ENCODE data around the gene CSRP2.

Gene CSRP2

DNA sequence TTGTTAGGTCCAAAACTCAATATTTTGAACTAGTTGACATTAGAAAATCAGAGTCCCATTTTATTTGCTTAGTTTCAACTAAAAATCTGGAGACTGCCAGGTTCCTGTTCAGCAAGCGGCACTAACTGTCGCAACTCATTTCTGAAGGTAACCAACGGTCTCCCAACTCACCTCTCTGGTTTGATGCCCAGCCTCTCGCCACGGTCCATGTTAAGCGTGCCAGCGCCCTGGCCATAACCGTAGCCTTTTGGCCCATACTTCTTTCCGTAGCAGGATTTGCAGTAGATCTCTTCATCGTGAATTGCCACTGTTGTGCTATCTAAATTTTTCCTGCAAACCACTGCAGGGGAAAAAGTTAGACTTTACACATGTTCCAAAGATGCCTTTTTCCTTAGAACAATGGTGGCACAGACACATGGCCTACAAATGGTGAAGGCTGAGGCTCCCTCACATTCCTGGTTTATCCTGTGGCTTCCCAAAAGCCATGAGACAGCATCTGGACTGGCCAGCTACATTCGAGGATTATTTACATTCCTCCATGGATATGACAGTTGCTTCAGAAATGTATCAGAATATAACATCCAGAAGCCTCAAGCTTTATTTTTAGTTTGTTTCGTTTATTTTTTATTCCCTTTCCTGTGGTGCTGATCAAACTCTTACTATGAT is 15.7 kb downstream of the CSRP2 start:
- DNase-seq (ENCODE audit: low spot score) = peak; percentile 74

DNA sequence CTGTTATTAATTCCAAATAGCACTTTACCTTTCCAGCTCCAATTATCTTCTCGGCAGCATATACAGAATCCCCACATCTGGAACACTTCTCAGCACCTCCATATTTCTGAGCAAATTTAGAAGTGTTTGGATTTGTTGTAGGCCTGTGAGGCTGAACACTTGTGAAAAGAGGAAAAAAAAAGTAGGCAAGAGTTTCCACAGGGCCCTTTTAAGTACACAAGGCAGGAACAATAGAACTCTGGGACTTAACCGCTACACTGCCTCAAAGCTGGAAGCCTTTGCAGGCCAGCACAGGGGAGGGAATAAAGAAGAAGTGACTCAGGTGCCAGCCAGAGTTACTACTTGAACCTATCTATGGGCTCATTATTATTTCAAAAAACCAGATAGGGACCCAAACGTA is 18.6 kb downstream of the CSRP2 start:
- no peak for DNase-seq (ENCODE audit: low spot score)

GRCh38 chr12:76859611-76860010 is 19.2 kb downstream of the CSRP2 start:
- DNase-seq (ENCODE audit: low spot score) = no peak

DNA sequence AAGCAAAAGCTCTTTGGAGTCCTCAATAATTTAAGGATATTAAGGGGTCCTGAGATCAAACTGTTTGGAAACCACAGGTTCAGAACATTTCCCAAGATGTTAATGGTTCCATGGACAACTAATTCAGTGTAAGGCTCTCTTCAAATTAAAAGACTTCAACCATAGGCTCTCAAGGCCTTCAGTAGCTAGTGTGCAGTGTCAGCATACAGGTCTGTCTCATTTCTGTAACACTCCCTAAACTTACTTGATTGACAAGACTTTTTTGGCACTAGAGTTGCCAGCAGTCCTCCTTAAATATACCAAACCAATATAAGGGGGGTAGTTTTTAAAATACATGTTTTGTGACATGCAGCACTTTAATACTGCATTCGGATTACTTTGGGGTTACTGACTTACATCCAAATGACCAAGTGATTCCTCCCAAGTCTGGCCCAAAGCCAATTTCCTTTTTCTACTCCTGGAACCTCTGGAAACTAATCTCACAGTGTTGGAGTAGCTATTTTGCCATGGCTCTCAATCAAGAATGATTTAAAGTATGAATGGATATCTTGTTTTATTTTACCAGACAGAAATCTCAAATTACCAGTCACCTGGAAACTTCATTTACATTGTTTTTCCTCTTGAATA is 22.7 kb downstream of the CSRP2 start:
- DNase-seq (ENCODE audit: low spot score) = no peak

DNA sequence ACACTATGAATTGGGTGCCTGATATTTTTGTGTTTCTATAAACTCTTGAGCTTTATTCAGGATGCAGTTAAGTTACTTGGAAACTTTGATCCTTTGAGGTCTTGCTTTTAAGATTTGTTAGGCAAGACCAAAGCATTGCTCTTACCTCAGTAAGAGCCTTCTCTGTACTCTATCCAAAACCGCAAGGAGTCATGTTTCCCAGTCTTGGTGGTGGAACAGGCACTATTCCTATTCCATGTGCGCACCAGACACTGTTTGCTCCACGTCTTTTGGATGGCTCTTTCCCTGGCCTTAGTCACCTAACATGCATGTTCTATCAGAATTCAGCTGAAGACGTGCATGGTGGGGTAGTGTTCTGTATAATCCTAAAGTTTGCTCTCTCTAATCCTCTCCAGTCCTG is 23.5 kb downstream of the CSRP2 start:
- DNase-seq (ENCODE audit: low spot score) = no peak

DNA sequence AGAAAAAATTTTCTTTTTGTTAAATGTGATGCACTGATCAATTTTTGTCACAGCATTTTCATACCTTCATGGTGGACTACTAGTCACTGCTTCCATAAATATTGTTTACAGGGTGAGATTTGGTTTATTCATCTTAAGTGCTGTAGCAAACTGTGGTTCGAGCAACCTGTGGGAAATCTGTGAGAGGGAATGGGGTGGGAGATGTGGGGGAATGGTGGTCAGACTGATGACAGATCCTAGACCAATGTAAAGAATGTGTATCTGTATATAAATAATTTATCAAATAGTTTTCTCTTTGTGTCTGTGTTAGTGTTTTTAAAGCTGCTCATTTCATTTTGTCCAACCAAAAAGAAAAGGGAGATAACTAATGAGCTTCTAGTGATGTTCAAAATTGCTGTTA is 26.7 kb downstream of the CSRP2 start:
- DNase-seq (ENCODE audit: low spot score) = no peak

DNA sequence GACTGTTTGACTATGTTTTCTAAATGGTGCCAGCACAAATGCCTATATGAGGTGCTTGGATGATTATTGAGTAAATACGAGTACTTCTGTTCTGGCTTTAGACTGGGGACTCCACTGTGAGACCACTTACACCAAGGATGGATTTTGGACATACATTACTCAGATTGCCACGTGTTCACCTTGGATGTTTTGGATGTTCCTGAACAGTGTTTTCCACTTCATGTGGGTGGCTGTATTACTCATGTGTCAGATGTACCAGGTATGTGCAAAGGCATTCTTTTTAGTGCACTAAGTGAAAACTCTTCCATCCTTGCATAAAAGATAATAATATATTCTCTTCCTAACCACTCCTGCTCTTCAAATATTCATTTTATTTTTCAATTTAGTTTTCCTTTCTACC is 30.7 kb downstream of the CSRP2 start:
- DNase-seq (ENCODE audit: low spot score) = no peak

DNA sequence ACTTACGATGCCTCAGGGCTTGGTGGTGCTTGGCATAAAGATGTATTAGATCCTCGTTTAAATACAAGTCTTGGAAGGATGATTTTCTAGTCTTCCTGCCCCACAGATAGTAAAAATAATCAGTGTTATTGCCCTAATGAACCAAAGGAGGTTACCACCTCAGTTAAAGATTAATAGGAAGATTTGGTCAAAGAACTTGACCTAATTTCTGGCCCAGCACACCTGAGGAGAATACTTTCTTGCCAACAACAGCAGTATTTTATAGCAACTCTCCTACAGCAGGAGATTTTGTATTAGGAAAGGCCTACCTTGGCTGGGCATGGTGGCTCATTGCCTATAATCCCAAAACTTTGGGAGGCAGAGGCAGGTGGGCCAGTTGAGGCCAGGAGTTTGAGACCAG is 31.6 kb downstream of the CSRP2 start:
- no peak for DNase-seq (ENCODE audit: low spot score)

DNA sequence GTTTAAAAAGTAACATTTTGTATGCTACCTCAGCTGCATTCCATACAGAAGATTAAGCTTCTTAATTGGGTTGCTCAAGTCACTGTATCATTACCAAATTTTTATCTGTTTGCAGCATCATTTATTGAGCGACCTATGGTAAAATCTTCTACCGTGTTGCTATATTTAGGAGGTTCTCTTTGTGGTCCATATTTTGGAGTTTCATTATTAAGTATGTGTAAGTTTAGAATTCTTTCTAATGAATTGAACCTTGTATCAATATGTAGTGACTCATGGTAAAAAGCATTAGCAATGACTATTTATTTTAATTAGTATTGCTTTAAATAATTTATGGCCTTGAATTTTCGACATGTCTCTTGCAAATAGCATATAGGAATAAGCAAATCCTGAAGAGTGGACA is 42.2 kb downstream of the CSRP2 start:
- no peak for DNase-seq (ENCODE audit: low spot score)

DNA sequence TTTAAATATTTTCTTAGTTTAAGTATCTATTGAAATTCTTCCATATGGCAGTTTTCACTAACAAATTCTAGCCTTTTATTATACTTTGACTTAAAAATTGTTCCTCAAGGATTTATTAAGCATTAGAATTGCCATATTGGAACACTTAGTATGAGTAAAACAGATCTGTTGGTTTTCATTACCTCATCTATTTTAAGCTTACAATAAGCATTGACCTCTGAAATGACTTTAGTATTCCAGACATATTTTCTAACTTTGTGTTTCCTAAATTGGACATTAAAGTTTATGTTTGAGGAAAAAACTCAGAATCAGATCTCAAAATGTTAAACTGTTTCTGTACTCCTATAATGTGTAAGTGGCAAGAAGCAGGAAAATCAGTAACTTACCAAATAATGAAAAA is 48.4 kb downstream of the CSRP2 start:
- DNase-seq (ENCODE audit: low spot score) = no peak

DNA sequence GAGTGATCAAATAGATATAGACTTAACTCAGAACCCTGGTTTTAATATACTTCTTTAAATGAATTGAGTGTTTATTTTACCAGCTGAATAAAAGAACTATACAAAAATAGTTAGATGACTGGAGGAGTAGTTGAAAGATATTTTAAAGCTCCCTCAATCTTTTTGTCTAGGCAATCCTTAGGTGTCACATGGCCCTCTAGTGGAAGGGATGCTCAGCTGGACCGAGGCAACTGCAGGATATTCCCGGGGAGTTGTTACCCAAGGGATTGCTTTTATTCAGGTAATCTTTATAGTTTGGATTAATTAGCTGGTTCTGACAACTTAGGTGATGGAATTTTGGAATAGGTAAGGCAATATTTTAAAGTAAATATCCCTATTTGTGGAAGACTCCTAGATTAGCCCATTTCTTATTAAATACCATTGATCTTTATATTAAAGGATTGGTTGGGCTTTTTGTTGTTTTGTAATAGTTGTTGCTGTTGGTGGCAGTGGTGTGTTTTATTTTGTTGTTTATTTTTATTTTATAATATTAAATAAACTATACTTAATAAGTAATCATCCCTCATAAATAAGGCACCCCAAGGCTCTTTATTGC is 57.8 kb downstream of the CSRP2 start:
- DNase-seq (ENCODE audit: low spot score) = peak; percentile 29

DNA sequence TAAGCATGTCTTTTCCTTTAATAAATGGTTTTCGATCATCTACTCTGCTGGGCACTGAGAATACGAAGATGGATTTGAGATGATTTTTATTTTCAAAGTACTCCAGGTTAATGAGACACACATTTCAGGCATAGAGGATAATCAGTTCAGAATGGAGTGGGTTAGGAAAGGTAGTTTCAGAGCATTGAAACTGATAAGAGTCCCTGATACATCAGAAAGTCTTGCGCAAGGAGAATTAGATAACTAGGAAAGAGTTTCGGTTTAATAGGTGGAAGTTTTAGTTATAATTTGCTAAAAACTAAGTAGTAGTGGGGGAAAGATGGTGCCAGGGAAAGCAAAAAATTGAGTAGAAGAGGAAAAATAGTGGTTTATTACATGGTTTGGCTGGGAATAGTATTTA is 64.8 kb downstream of the CSRP2 start:
- no peak for DNase-seq (ENCODE audit: low spot score)

DNA sequence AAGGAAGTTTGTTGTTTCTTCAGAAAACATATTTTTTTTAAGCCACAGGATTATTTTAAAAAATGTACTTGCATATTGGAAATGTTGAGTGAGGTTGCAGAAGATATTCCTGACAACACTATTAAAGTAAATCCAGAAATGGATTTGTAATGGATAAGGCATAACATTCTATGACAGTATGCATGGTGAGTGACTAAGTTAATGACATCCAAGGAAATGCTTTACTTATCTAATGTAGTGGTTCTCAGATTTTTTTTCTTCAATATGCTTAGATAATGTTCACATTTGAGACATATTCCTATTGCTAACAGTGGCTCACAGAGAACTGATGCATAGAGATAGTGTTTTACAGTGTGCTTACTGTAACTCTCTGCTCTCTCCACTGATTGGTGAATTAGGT is 65.6 kb downstream of the CSRP2 start:
- no peak for DNase-seq (ENCODE audit: low spot score)

- no peak for DNase-seq (ENCODE audit: low spot score)
These were observed 66.8 kb downstream of the CSRP2 start for GRCh38 chr12:76811976-76812375.

GRCh38 chr12:76810671-76811419 is 68.0 kb downstream of the CSRP2 start:
- DNase-seq (ENCODE audit: low spot score) = no peak
